HepG2 (cell line): ENCODE data around the gene RFX7. TPM values are rescaled to one million over a fixed set of nuclear protein-coding genes. Genes with fewer than 3 reads are reported as not detected.
A peak's percentile ranks its signal among the peaks of the same experiment; 100 is the strongest.

Experiments
- ATAC-seq: fragments of 200-7000 bp; cut with Tn5 transposase; 3 replicates; pipeline ENCODE4 v1.9.1; 2020; ENCODE audit warnings: mild to moderate bottlenecking, moderate library complexity
- BruUV-seq: library from RNA; stranded (reverse); fragments of 400-500 nt; replicated peaks from 2 replicates; lab custom pipeline; 2021; lab: Mats Ljungman, UMichigan
- CTCF ChIA-PET: fragments of 300-600 bp; formaldehyde crosslinking; extraction: SDS; loops from one replicate; lab custom pipeline; 2021; ENCODE audit warnings: low total read pairs, inconsistent platforms, low intra/inter-chr PET ratio; lab: Yijun Ruan, JAX
- POLR2A ChIA-PET: fragments of 350-600 bp; sonication (Branson Sonifier 250); formaldehyde crosslinking; loops from one replicate; lab custom pipeline; 2020; ENCODE audit warnings: antibody characterized with exemption, inconsistent platforms; lab: Yijun Ruan, JAX
- DNase-seq: peaks from one replicate; pipeline ENCODE4 v3.0.0-alpha.2; 2015; ENCODE audit warnings: low spot score
- FAIRE-seq: peaks from 3 replicates; lab custom pipeline; 2011; peaks lifted over from hg19 to GRCh38; lab: Jason Lieb, UNC
- H2AFZ ChIP-seq: one replicate; pipeline ENCODE4 v1.6.1; 2011; ENCODE audit warnings: low read length, inconsistent platforms
- H3K27ac ChIP-seq: fragments of 300-600 bp; 3 replicates; pipeline ENCODE4 v1.8.0; 2011; ENCODE audit warnings: mixed run types, mild to moderate bottlenecking, mixed read lengths, low read length, inconsistent platforms; ENCODE audit not compliant: insufficient read depth; ENCODE audit errors: extremely low read length
- H3K27me3 ChIP-seq, 2 experiments: fragments of 200-600 bp in 1 of 2; 2 replicates in 1 of 2; 3 replicates in 1 of 2; pipeline versions ENCODE4 v1.6.0 to v1.8.0; 2011; ENCODE audit warnings: low read length in 2 of 2, mild to moderate bottlenecking in 2 of 2, moderate library complexity in 2 of 2, inconsistent platforms in 1 of 2; ENCODE audit not compliant: insufficient read depth in 2 of 2, control insufficient read depth in 1 of 2
- H3K36me3 ChIP-seq, 2 experiments: fragments of 200-600 bp in 1 of 2; replicated peaks in 1 of 2; 2 replicates in 1 of 2; 3 replicates in 1 of 2; pipeline versions ENCODE4 v1.5.1 to v1.8.0; 2011; ENCODE audit warnings: low read length in 2 of 2, inconsistent platforms in 1 of 2; ENCODE audit not compliant: insufficient read depth in 2 of 2, control insufficient read depth in 1 of 2
- H3K4me1 ChIP-seq: 2 replicates; pipeline ENCODE4 v1.5.1; 2012; ENCODE audit warnings: low read length, inconsistent platforms; ENCODE audit not compliant: insufficient read depth
- H3K4me2 ChIP-seq: 2 replicates; pipeline ENCODE4 v1.6.0; 2011; ENCODE audit warnings: low read depth, low read length, inconsistent platforms
- H3K4me3 ChIP-seq, 3 experiments: fragments of 200-600 bp in 1 of 3; sonication (generic), shearing (Covaris generic) in 1 of 3; replicated peaks in 1 of 3; 2 replicates each; pipeline ENCODE4 v1.5.1; 2011 to 2016; ENCODE audit warnings: low read length in 3 of 3, inconsistent platforms in 2 of 3, low read depth in 2 of 3, mild to moderate bottlenecking in 2 of 3, control low read depth in 1 of 3, mixed read lengths in 1 of 3; ENCODE audit not compliant: insufficient read depth in 1 of 3
- H3K79me2 ChIP-seq: one replicate; pipeline ENCODE4 v1.6.1; 2011; ENCODE audit warnings: low read length, inconsistent platforms; ENCODE audit not compliant: insufficient read depth
- H3K9ac ChIP-seq: 2 replicates; pipeline ENCODE4 v1.6.0; 2011; ENCODE audit warnings: mild to moderate bottlenecking, low read depth, low read length, inconsistent platforms; ENCODE audit not compliant: insufficient read depth
- H3K9me3 ChIP-seq: 2 replicates; pipeline ENCODE4 v1.5.1; 2012; ENCODE audit warnings: mild to moderate bottlenecking, low read length
- H4K20me1 ChIP-seq: 2 replicates; pipeline ENCODE4 v1.6.0; 2011; ENCODE audit warnings: inconsistent platforms, mild to moderate bottlenecking, low read length, moderate library complexity; ENCODE audit not compliant: insufficient read depth
- FOXK2 ChIP-seq: fragments of 450-650 bp; IDR thresholded peaks from 2 replicates; pipeline ENCODE4 v1.6.1; 2016
- HOXD1 ChIP-seq: sonication (generic); formaldehyde crosslinking; IDR thresholded peaks from 2 replicates; pipeline ENCODE4 v1.5.0; 2020; ENCODE audit warnings: missing genetic modification reagents
- MIXL1 ChIP-seq: IDR thresholded peaks from 2 replicates; pipeline ENCODE4 v1.6.1; 2016
- PHF8 ChIP-seq: sonication (generic); formaldehyde crosslinking; IDR thresholded peaks from 2 replicates; pipeline ENCODE4 v1.5.0; 2020; ENCODE audit warnings: missing genetic modification reagents
- ZFP1 ChIP-seq: IDR thresholded peaks from 2 replicates; pipeline ENCODE4 v1.6.1; 2016
- ZNF24 ChIP-seq: fragments of 450-650 bp; IDR thresholded peaks from 2 replicates; pipeline ENCODE4 v1.6.1; 2017; ENCODE audit warnings: antibody characterized with exemption, mild to moderate bottlenecking
- ZNF761 ChIP-seq: sonication (generic); formaldehyde crosslinking; conservative IDR thresholded peaks from 2 replicates; pipeline ENCODE4 v1.4.0; 2020; ENCODE audit warnings: mild to moderate bottlenecking, missing genetic modification reagents
- WGBS: methylation state at CpG from one replicate; pipeline ENCODE4 v1.1.6; 2017; ENCODE audit warnings: low lambda C conversion rate; 5-methylcytosine and 5-hydroxymethylcytosine counted together
- in situ Hi-C: cut with HindIII; loops from 2 replicates; pipeline ENCODE4 v1.10.0; 2017; ENCODE audit warnings: low pct_unique_long_range_greater_than_20kb; ENCODE audit not compliant: extremely low pct_ligation_motif_present
- intact Hi-C: fragments of 100-400 bp; cut with micrococcal nuclease; formaldehyde crosslinking; loops from one replicate; pipeline ENCODE4 v1.10.0; 2022; ENCODE audit not compliant: unreplicated experiment
- polyA plus RNA-seq, 8 experiments: library from polyadenylated mRNA; depleted of rRNA in 3 of 8; stranded (reverse) in 7 of 8; unstranded in 1 of 8; fragments of >200 nt; fragmentation: Illumina TruSeq in 4 of 8; extraction: Trizol in 4 of 8; gene quantifications; 2 replicates each; pipeline versions ENCODE4 v1.2.1 to v1.2.3, GENCODE V29; 2011 to 2016; ENCODE audit warnings: low read depth in 4 of 8, missing spikeins in 1 of 8, mixed read lengths in 1 of 8; ENCODE audit not compliant: insufficient read depth in 1 of 8
- total RNA-seq, 5 experiments: library from RNA; depleted of rRNA; stranded (reverse); fragments of >200 nt; fragmentation: Illumina TruSeq; extraction: Trizol; gene quantifications; 2 replicates each; pipeline ENCODE4 v1.2.3, GENCODE V29; 2016; ENCODE audit warnings: low read depth in 1 of 5
- TF ChIP-seq, protein P1 (sequence below): sonication (generic); formaldehyde crosslinking; IDR thresholded peaks from 2 replicates; pipeline ENCODE4 v1.4.0; 2020; ENCODE audit warnings: missing genetic modification reagents
- TF ChIP-seq, protein P2 (sequence below): sonication (generic); formaldehyde crosslinking; IDR thresholded peaks from 2 replicates; pipeline ENCODE4 v1.4.0; 2020; ENCODE audit warnings: missing genetic modification reagents
- TF ChIP-seq, protein P3 (sequence below): sonication (generic); formaldehyde crosslinking; IDR thresholded peaks from 2 replicates; pipeline ENCODE4 v1.5.0; 2020; ENCODE audit warnings: missing genetic modification reagents
- TF ChIP-seq, protein P4 (sequence below): sonication (generic); formaldehyde crosslinking; IDR thresholded peaks from 2 replicates; pipeline ENCODE4 v1.4.0; 2020; ENCODE audit warnings: mild to moderate bottlenecking, missing genetic modification reagents

The RFX7 gene
- total and polyA plus RNA-seq, 2 of the 13 experiments (the other 11 are each of a cell fraction or from before 2014, with no cell fraction given): 8.5 to 10.4 TPM

- TF ChIP-seq, protein P1, sequence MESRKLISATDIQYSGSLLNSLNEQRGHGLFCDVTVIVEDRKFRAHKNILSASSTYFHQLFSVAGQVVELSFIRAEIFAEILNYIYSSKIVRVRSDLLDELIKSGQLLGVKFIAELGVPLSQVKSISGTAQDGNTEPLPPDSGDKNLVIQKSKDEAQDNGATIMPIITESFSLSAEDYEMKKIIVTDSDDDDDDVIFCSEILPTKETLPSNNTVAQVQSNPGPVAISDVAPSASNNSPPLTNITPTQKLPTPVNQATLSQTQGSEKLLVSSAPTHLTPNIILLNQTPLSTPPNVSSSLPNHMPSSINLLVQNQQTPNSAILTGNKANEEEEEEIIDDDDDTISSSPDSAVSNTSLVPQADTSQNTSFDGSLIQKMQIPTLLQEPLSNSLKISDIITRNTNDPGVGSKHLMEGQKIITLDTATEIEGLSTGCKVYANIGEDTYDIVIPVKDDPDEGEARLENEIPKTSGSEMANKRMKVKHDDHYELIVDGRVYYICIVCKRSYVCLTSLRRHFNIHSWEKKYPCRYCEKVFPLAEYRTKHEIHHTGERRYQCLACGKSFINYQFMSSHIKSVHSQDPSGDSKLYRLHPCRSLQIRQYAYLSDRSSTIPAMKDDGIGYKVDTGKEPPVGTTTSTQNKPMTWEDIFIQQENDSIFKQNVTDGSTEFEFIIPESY (CRISPR knock-in tag): no peak
- TF ChIP-seq PHF8 (CRISPR knock-in tag) (no peak), HOXD1 (CRISPR knock-in tag) (no peak), ZNF24 (no peak), MIXL1 (peak; percentile 25; the same call in 1 of the 2 replicates), ZNF761 (CRISPR knock-in tag) (no peak)
- TF ChIP-seq, protein P2, sequence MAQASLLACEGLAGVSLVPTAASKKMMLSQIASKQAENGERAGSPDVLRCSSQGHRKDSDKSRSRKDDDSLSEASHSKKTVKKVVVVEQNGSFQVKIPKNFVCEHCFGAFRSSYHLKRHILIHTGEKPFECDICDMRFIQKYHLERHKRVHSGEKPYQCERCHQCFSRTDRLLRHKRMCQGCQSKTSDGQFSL (CRISPR knock-in tag): no peak
- TF ChIP-seq, all 625 proteins: peak for 35
Observed at GRCh38 chr15:56187665-56188064, 56.0 kb downstream of the RFX7 start (continued).

GRCh38 chr15:56185980-56186379 is 57.7 kb downstream of the RFX7 start:
- no peak overlapping the region for H3K4me2 ChIP-seq
- TF ChIP-seq, protein P3, sequence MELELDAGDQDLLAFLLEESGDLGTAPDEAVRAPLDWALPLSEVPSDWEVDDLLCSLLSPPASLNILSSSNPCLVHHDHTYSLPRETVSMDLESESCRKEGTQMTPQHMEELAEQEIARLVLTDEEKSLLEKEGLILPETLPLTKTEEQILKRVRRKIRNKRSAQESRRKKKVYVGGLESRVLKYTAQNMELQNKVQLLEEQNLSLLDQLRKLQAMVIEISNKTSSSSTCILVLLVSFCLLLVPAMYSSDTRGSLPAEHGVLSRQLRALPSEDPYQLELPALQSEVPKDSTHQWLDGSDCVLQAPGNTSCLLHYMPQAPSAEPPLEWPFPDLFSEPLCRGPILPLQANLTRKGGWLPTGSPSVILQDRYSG (CRISPR knock-in tag): no peak
- TF ChIP-seq, protein P4, sequence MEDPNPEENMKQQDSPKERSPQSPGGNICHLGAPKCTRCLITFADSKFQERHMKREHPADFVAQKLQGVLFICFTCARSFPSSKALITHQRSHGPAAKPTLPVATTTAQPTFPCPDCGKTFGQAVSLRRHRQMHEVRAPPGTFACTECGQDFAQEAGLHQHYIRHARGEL: no peak
- TF ChIP-seq FOXK2: no peak
- no peak for TF ChIP-seq ZFP1 (CRISPR knock-in tag)
- TF ChIP-seq, all 625 proteins: peak for 0
- Histone ChIP-seq H3K4me3 (no peak overlapping the region), H3K79me2 (peaks cover 58% of the 10 kb centered on the region), H3K27me3 (no peaks in the 10 kb centered on the region), H3K4me1 (peaks cover 38% of the 10 kb centered on the region), H3K36me3 (peaks cover 1 to 8% of the 10 kb centered on the region in 2 experiments; a peak in 2 of 5 replicates), H3K27ac (no peak overlapping the region), H3K9me3 (no peaks in the 10 kb centered on the region; the same call in 1 of the 2 replicates), H3K9ac (no peak overlapping the region), H4K20me1 (peaks cover 3% of the 10 kb centered on the region; the same call in 1 of the 2 replicates), H2AFZ (no peak overlapping the region)
- ATAC-seq: no peak
- WGBS: 97% methylated on average over 1 of the region's 1 CpG
- BruUV-seq: no TSS peak
- in situ Hi-C loops: no loop called here
- intact Hi-C loops: loop anchor here (2.0 to 5.0 kb wide), 2 partner anchors 33 to 56 kb away; partner anchors contain the start of gene RFX7
- no peak for FAIRE-seq
- no peak for DNase-seq
- ChIA-PET CTCF (no interaction called here), POLR2A (no interaction called here)
